GM18870 (cell line): Measurements from ENCODE around the gene METTL21C.

Experiments used
- ATAC-seq: cut with Tn5 transposase; IDR thresholded peaks from one replicate; pipeline ENCODE4 v1.9.1; 2021; ENCODE audit warnings: moderate library complexity; ENCODE audit not compliant: unreplicated experiment

The METTL21C gene

GRCh38 chr13:102694937-102695336, at the start of gene METTL21C:
Gene METTL21C, minus strand, starts transcription at chr13:102695044. Its CDS starts 546 bp downstream, at chr13:102694498.
- no peak for ATAC-seq

- ATAC-seq: no peak
These were observed 47.7 kb upstream of the METTL21C start for GRCh38 chr13:102742506-102742905.

GRCh38 chr13:102742101-102742500, 47.3 kb upstream of the METTL21C start:
- ATAC-seq: no peak

- no peak for ATAC-seq
These were observed 34.9 kb upstream of the METTL21C start for GRCh38 chr13:102729560-102730270.

- ATAC-seq: no peak
These were observed 31.6 kb upstream of the METTL21C start for GRCh38 chr13:102726430-102726829.

- no peak for ATAC-seq
These were observed 30.1 kb upstream of the METTL21C start for GRCh38 chr13:102724923-102725322.

GRCh38 chr13:102721800-102722231, 27.0 kb upstream of the METTL21C start:
- ATAC-seq: no peak

- no peak for ATAC-seq
These were observed 23.9 kb upstream of the METTL21C start for GRCh38 chr13:102718746-102719145.

GRCh38 chr13:102715447-102715846, 20.6 kb upstream of the METTL21C start:
- no peak for ATAC-seq

GRCh38 chr13:102710261-102710679, 15.4 kb upstream of the METTL21C start:
- ATAC-seq: no peak

GRCh38 chr13:102709536-102709935, 14.7 kb upstream of the METTL21C start:
- ATAC-seq: no peak

GRCh38 chr13:102708991-102709390, 14.1 kb upstream of the METTL21C start:
- no peak for ATAC-seq

- no peak for ATAC-seq
These were observed 13.4 kb upstream of the METTL21C start for GRCh38 chr13:102708211-102708610.

- no peak for ATAC-seq
These were observed 12.6 kb upstream of the METTL21C start for GRCh38 chr13:102707467-102707866.

GRCh38 chr13:102704238-102705058, 9.6 kb upstream of the METTL21C start:
- ATAC-seq: no peak

- no peak for ATAC-seq
These were observed 8.8 kb upstream of the METTL21C start for GRCh38 chr13:102703726-102704035.

- no peak for ATAC-seq
These were observed 8.3 kb upstream of the METTL21C start for GRCh38 chr13:102702965-102703725.

GRCh38 chr13:102701331-102701730, 6.5 kb upstream of the METTL21C start:
- no peak for ATAC-seq

- ATAC-seq: no peak
These were observed 5.5 kb upstream of the METTL21C start for GRCh38 chr13:102700088-102701031.

- no peak for ATAC-seq
These were observed 4.7 kb upstream of the METTL21C start for GRCh38 chr13:102699504-102699903.

GRCh38 chr13:102698649-102698980, 3.8 kb upstream of the METTL21C start:
- no peak for ATAC-seq
